Transverse colon (tissue), 4 donors: ENCODE data around the gene EHBP1.

ENCODE experiments used
- CTCF ChIP-seq, 5 experiments: fragments of 200-600 bp in 3 of 5; fragments of 450-650 bp in 2 of 5; sonication (generic) in 3 of 5; IDR thresholded peaks; 1 replicate in 2 of 5; 2 replicates in 3 of 5; pipeline ENCODE4 v1.5.1; 2016 to 2017; ENCODE audit warnings: antibody characterized with exemption in 5 of 5, inconsistent platforms in 3 of 5, mild to moderate bottlenecking in 2 of 5, moderate library complexity in 1 of 5
- EP300 ChIP-seq: sonication (generic); formaldehyde crosslinking; IDR thresholded peaks from one replicate; pipeline ENCODE4 v1.6.1; 2017; ENCODE audit warnings: antibody characterized with exemption, low read depth
- POLR2AphosphoS5 ChIP-seq, 3 donors: sonication (generic); formaldehyde crosslinking; IDR thresholded peaks; one replicate each; pipeline ENCODE4 v1.6.1; 2016; ENCODE audit warnings: antibody characterized with exemption in 3 of 3

DNA sequence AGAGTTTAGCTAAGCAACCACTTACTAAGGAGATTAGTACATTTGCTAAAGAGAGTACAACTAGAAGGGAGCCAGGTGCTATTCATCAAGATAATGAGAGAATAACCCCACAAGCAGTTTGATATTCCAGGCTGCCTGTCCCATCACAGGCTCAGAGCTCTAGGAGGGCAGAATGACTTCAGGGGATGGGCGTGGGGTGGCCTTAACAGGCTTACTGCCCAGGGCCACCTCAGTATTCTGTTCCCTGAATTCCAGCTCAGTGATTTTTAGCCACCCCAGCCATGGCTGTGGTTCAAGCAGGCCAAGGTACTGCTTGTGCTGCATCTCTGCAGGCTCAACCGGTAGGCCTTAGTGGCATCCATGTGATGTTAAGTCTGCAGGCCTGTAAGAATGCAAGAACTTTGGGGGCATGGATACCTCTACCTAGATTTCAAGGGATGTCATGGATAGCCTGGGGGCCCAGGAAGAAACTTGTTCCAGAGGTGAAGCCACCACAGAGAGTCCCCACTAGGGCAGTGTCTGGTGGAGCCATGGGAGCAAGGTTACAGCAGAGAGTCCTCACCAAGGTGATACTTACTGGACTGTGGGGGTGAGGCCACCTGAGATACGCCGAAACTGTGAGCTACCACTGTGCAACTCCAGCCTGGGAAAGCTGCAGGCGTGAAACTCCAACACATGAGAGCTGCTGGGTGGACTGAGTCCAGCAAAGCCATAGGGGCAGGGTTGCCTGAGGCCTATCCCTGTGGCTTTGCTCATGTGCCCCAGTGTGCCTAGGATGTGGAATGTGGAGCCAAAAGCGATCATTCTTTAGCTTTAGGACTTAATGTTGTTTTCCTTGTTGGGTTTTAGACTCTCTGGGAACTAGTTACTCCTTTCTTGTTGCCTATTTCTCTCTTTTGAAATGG, 107.7 kb downstream of the EHBP1 start:
- TF ChIP-seq POLR2AphosphoS5 (IDR thresholded peaks at IDR 0.05) (no peak), CTCF (IDR thresholded peaks at IDR 0.05) (no peak), EP300 (no peak)
